Prostate gland (tissue), 2 donors: ENCODE measurements around the gene DCST2.

Experiments used
- CTCF ChIP-seq, 4 experiments: fragments of 200-600 bp in 2 of 4; fragments of 450-650 bp in 2 of 4; sonication (generic) in 2 of 4; IDR thresholded peaks; 1 replicate in 3 of 4; 2 replicates in 1 of 4; pipeline ENCODE4 v1.5.1; 2016 to 2019; ENCODE audit warnings: antibody characterized with exemption in 4 of 4, mild to moderate bottlenecking in 2 of 4, moderate library complexity in 2 of 4
- POLR2AphosphoS5 ChIP-seq: sonication (generic); formaldehyde crosslinking; IDR thresholded peaks from one replicate; pipeline ENCODE4 v1.6.1; 2017; ENCODE audit warnings: antibody characterized with exemption

GRCh38 chr1:155066777-155067176, 33.2 kb upstream of the DCST2 start:
- TF ChIP-seq CTCF (IDR thresholded peaks at IDR 0.05) (no peak), POLR2AphosphoS5 (no peak)
